ENCODE data around the gene NAV2. TPM values are rescaled to one million over a fixed set of nuclear protein-coding genes. Genes with fewer than 3 reads are reported as not detected.

Gene NAV2
- total RNA-seq, 1 donor from 2014 or later = 10.3 TPM

DNA sequence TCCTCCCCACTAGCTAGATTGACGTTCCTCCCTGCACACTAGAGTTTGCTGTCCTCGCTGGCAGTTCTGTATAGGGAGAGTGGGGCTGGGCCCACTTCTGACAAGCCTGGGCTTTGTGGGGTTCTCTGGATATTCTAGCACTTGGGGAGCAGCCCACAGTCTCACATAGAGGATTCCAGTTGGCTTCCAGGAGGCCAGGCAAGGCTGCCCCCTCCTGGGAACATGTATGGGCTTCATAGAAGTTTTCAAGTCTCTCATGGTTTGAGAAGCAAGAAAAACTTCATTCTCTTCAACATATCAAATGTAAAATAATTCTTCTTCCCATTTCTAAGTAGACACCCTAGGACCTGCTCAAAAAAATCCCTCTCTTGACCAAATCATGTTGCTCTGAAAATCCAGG, 87.5 kb downstream of the NAV2 start:
- intact Hi-C loops (cut with micrococcal nuclease) = loop anchor here (2.0 kb wide), 1 partner anchor 235 kb away; no protein-coding TSS in a partner anchor
- TF ChIP-seq CTCF (IDR thresholded peaks at IDR 0.05) = no peak
- ATAC-seq (ENCODE audit: low read depth) (no peak), DNase-seq (no peak)
- no peaks in the 10 kb centered on the region for H3K4me1 Mint-ChIP-seq
- POLR2A ChIA-PET = no interaction called here
- no peak overlapping the region for H3K27ac Mint-ChIP-seq
- no peak overlapping the region for H3K4me3 Mint-ChIP-seq
- CTCF ChIA-PET = interaction anchor here (0.7 kb wide), 1 partner anchor 9 kb away, joined by 3 read pairs; no protein-coding TSS in a partner anchor
- H3K27me3 Mint-ChIP-seq = peaks cover 4% of the 10 kb centered on the region
- no peaks in the 10 kb centered on the region for H3K9me3 Mint-ChIP-seq
- no peaks in the 10 kb centered on the region for H3K36me3 Mint-ChIP-seq (ENCODE audit: low read depth)

DNA sequence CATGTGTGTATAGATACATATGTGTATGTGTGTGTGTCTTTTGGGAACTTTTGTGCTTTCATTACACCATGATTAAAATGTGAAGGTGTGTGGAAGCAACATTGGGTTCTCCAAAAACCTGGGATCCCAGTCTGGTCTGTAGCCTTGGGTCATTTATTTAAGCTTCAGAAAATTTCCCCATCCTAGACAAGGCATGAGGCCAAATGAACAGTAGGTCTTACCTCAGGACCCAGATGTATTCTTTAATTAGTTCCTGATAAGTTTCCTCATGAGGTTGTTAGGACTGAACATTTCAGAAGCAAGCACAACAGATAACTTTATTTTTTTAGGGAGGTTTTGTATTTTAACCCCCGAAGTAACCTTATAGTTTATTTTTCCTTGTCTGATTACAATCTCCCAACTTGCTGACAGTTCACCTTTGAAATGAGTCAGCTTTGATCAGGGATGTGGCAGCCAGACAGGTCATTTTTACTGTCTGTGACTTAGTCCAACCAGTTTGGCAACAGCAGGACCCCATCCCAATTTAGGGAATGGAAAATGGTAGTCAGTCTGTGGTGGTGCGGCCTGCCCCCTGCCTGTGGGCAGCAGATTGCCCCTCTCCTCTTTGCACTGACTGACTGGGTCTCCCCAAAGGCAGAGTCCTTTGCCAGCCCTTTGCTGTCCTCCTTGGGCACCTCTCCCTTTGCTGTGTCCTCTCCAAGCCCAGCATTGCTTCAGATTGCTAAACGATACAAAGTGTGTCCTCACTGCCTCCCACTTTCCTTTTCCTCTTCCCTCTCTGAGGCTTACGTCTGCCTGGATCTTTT, 88.3 kb downstream of the NAV2 start:
- Mint-ChIP-seq H3K4me1 (no peaks in the 10 kb centered on the region), H3K9me3 (no peaks in the 10 kb centered on the region), H3K36me3 (ENCODE audit: low read depth) (no peaks in the 10 kb centered on the region), H3K4me3 (no peak overlapping the region), H3K27ac (no peak overlapping the region), H3K27me3 (peaks cover 4% of the 10 kb centered on the region)
- intact Hi-C loops (cut with micrococcal nuclease) = loop anchor here (2.0 kb wide), 1 partner anchor 236 kb away; no protein-coding TSS in a partner anchor
- no peak for TF ChIP-seq CTCF (IDR thresholded peaks at IDR 0.05)
- DNase-seq (no peak), ATAC-seq (ENCODE audit: low read depth) (no peak)
- ChIA-PET POLR2A (no interaction called here), CTCF (interaction anchor here (0.7 to 1.1 kb wide), 3 partner anchors 9 to 238 kb away, joined by 3 to 4 read pairs (median 3); no protein-coding TSS in a partner anchor)

DNA sequence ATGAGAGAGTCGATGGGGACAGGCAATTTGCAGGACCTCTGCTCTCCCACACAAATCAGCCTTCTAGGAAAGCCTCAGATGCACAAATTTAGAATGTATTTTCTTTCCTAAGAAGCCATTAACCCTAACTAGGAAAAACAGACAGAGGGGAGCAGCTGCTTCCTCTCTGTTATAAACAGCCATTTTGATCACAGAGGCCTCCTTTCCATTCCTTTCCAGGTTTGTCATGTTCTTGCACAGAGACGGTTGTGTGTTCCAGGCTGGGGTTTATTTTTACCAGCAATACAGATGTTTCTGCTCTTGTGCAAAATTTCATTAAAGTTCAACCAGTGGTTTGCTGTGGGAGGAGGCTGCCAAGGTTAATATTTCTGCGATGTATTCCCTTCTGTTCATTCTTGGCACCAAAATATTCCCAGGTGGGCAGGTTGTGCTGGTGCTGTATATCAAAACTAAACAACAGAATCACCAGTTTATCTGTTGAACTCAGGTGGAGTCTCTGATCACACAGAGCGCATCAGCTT, 90.2 kb downstream of the NAV2 start:
- H3K4me3 Mint-ChIP-seq = no peak overlapping the region
- peaks cover 4% of the 10 kb centered on the region for H3K27me3 Mint-ChIP-seq
- DNase-seq (no peak), ATAC-seq (ENCODE audit: low read depth) (no peak)
- H3K4me1 Mint-ChIP-seq = no peaks in the 10 kb centered on the region
- no peaks in the 10 kb centered on the region for H3K9me3 Mint-ChIP-seq
- H3K27ac Mint-ChIP-seq = no peak overlapping the region
- intact Hi-C loops (cut with micrococcal nuclease) = no loop called here
- ChIA-PET POLR2A (no interaction called here), CTCF (no interaction called here)
- no peaks in the 10 kb centered on the region for H3K36me3 Mint-ChIP-seq (ENCODE audit: low read depth)
- no peak for TF ChIP-seq CTCF (IDR thresholded peaks at IDR 0.05)

GRCh38 chr11:19803506-19803998, 90.9 kb downstream of the NAV2 start:
- TF ChIP-seq CTCF (IDR thresholded peaks at IDR 0.05) = no peak
- ChIA-PET CTCF (no interaction called here), POLR2A (no interaction called here)
- DNase-seq (no peak), ATAC-seq (ENCODE audit: low read depth) (no peak)
- H3K27me3 Mint-ChIP-seq = peaks cover 4% of the 10 kb centered on the region
- H3K4me1 Mint-ChIP-seq = no peaks in the 10 kb centered on the region
- H3K36me3 Mint-ChIP-seq (ENCODE audit: low read depth) = no peaks in the 10 kb centered on the region
- no peaks in the 10 kb centered on the region for H3K9me3 Mint-ChIP-seq
- no peak overlapping the region for H3K27ac Mint-ChIP-seq
- no peak overlapping the region for H3K4me3 Mint-ChIP-seq
- intact Hi-C loops (cut with micrococcal nuclease) = no loop called here

GRCh38 chr11:19805376-19805775, 92.7 kb downstream of the NAV2 start:
- H3K36me3 Mint-ChIP-seq (ENCODE audit: low read depth) = no peaks in the 10 kb centered on the region

More at GRCh38 chr11:19805376-19805775, 92.7 kb downstream of the NAV2 start:
- Mint-ChIP-seq H3K27me3 (no peaks in the 10 kb centered on the region), H3K27ac (no peak overlapping the region), H3K4me3 (no peak overlapping the region), H3K9me3 (no peaks in the 10 kb centered on the region), H3K4me1 (no peaks in the 10 kb centered on the region)
- ChIA-PET POLR2A (no interaction called here), CTCF (no interaction called here)
- ATAC-seq (ENCODE audit: low read depth) = no peak
- no peak for TF ChIP-seq CTCF (IDR thresholded peaks at IDR 0.05)
- intact Hi-C loops (cut with micrococcal nuclease) = no loop called here
- no peak for DNase-seq

All from activated B cell treated with CpG ODN at 0.5 μM for 24 hours (primary cell).